OCI-LY1 (cell line): ENCODE results near the gene DBI.

ENCODE experiments used
- CTCF ChIP-seq: fragments of 200-600 bp; sonication (generic), shearing (Covaris generic); IDR thresholded peaks from 2 replicates; pipeline ENCODE4 v1.5.1; 2017; ENCODE audit warnings: mild to moderate bottlenecking, antibody characterized with exemption, low read length, moderate library complexity, mixed read lengths
- EZH2 ChIP-seq: fragments of 200-600 bp; sonication (generic), shearing (Covaris generic); IDR thresholded peaks from 2 replicates; pipeline ENCODE4 v1.8.0; 2017; ENCODE audit warnings: borderline replicate concordance, mixed run types, mild to moderate bottlenecking, antibody characterized with exemption, low read length, moderate library complexity, mixed read lengths

- no peak for TF ChIP-seq CTCF
- TF ChIP-seq EZH2: no peak
Observed at GRCh38 chr2:119365436-119365835, 1.3 kb upstream of the DBI start.
